NCI-H1105 (cell line): Measurements from ENCODE around the gene CLGN.

Source experiments
- DNase-seq: peaks from one replicate; lab custom pipeline; 2025; lab: John Stamatoyannopoulos, UW

Gene CLGN

DNA sequence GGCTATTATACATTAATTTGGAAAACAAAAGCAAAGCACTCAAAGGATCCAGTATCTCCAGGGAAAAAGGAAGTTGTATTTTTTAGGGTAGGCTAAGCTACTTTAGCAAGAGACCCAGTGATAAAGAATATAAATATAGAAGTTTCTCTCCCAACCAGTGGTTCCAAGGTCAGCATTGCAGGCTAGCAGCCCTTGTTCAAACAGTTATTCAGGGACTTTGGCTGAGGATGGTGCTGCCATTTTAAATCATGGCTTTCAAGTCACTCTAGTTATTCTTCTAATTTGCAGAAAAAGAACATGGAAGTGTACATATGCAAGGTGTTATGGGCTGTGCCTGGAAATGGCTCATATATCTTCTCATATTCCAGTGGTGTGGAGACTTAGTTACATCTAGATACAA, 44.7 kb downstream of the CLGN start:
- no peak for DNase-seq

DNA sequence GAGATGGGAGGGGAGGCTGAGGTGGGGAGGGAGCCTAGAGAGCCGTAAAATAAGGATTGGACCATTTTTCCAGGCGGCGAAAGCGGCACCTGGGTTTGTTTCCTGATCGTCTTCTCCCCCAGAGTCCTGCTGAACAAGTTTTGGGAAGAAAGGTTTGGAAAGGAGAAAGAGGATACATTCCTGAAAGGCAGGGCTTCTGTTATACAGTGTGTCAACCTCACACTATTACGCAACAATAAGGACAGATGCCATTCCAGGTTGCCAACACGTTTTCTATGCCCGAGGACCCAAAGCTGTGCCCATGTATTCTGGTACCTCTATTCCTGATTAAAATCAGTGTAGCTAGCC, 53.3 kb downstream of the CLGN start:
- no peak for DNase-seq

DNA sequence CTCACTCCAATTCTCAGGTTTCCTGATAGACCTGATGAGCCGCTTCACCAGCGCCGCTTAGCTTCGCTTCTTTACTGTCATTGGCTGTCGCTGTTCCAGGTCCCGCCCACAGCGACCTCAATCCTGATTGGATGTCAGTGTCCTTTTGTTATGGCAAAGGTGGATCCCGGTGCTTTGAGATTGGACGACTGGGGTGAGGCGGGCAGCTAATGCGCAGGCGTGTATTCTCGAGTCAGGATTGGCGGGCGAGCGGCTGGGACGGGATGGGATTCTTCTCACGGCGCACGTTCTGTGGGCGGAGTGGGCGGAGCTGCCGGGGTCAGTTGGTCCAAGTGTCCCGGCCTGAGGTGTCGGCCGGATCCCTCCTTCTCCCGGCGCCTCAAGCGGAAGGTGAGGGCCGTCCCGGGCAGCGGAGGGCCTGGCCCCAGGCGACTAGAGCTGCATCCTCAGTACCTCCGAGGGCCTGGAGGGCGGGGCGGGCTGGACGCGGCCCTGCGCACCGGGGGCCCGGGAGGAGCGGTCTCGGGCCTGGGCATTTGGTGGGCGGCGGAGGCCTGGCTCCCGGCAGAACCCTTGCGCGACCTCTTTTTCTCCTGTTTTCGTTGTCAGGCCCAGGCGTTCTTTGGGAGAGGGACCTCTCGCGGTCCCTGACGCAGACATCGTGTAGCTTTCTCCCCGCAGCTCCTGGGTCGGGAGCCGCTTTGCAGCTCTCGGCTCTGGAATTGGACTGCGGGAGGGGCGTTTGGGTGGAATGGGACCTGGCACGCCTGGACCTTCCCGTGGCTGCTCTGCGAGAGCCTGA, 53.9 kb downstream of the CLGN start, which contains the start of gene SCOC:
Gene SCOC (plus strand): TSS at position 319 of the 802 bp plus-strand sequence. CDS start 5,525 bp downstream, outside the sequence.
- peak; percentile 90 for DNase-seq

DNA sequence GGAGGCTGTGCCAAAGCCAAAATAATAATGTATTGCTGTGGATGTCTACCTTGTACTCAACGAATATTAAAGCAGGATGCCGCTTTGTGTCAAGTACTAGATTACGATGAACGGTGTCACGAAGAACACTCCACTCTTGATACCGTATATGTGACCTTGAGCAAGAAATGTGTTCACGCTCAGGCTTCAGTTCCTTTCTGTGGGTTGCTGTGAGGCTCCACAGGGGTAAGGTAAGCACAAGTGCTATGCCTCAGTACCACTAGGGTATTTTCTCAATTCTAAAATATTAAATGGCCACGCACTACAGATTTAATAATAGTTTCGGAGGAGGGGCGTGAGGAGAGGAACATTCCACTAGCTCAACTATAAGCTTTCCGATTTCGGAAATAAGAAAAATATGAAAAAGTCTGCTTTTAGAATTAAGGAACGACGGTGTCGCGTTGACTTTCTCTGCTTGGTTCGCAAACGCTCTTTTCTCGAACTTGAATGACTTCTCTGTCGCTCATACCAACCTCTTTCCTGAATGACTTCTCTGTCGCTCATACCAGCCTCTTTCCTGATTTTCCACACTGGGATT, 54.6 kb downstream of the CLGN start:
- no peak for DNase-seq

DNA sequence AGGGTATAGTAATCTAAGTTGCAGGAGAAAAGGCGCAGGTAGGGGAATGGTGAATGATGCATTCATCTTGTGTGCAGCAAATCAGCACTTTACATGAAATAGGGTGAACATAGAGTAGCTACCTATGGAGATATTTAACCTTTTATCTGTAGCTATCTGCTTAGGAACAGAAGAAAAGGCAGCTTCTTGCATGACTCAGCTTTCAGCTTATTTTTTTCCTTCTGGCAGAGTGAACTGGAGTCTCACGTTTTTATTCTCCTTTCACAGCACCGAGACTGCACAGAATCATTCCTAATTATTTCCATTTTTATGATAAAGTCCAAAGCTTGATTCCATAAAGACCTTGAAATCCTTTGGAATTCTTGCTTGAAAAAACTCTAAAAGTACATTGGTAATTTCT, 58.8 kb downstream of the CLGN start:
- DNase-seq: no peak

DNA sequence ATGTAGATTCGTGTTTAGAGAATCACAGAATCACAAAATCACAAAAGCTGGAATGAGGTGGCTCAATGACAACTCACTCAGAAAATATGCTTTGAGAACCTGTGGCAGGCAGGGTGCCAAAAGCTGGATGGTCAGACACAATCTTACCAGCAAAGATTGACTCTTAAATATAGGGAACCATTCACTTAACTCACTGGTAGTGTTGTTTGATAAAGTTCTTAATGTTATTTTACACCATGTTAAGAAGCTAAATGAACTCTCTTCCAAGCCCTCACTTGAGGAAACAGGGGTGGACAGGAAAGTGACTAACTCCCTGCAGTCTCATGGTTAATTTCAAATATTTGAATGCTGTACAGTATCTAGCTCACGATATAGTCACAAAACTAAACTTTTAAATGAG, 59.7 kb downstream of the CLGN start:
- no peak for DNase-seq

DNA sequence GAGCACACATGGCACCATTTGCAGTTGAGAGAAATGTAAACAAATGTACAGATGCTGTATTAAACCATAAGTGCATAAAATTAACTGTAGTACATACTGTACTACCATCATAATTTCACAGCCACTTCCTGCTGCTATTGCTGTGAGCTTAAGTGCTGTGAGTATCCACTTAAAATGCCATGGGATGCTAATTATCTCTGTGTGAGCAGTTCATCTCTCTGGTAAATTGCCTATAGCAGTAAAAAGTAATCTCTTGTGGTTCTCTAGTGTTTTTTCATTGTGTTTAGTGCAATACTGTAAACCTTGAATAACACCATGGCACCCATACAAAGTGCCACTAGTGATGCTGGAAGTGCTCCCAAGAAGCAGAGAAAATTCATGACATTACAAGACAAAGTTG, 63.9 kb downstream of the CLGN start:
- peak; percentile 33 for DNase-seq

DNA sequence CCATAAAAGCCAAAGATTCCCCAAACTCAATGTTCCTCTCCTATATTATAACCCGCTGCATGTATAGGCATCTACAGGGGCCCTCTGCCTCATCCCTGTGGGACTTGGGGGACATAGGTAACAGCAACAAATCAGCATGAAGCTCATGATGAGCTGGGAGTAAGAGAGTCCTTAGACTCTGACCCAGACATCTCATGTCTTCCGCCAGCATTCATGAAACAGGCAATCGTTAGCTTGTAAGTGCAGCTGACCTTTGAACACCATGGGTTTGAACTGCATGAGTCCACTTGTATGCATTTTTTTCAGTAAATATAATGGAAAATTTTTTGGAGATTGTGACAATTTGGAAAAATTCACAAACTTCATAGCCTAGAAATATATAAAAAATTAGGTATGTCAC, 64.4 kb downstream of the CLGN start:
- no peak for DNase-seq

DNA sequence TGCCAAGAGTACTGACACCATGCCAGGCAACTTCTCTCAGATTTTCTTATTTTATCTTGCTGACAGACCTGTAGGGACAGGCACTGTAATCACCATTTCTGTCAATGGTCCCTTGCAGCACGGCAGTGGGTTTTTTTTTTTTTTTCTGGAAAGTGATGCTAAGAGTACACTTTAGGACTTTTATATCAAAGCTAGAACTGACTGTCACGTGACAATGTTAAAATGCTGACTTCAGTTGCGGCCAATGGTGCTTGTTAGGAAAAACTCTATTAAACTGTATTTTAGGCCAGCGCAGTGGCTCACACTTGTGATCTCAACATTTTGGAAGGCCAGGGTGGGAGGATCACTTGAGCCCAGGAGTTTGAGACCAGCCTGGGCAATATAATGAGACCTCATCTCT, 66.3 kb downstream of the CLGN start:
- no peak for DNase-seq

DNA sequence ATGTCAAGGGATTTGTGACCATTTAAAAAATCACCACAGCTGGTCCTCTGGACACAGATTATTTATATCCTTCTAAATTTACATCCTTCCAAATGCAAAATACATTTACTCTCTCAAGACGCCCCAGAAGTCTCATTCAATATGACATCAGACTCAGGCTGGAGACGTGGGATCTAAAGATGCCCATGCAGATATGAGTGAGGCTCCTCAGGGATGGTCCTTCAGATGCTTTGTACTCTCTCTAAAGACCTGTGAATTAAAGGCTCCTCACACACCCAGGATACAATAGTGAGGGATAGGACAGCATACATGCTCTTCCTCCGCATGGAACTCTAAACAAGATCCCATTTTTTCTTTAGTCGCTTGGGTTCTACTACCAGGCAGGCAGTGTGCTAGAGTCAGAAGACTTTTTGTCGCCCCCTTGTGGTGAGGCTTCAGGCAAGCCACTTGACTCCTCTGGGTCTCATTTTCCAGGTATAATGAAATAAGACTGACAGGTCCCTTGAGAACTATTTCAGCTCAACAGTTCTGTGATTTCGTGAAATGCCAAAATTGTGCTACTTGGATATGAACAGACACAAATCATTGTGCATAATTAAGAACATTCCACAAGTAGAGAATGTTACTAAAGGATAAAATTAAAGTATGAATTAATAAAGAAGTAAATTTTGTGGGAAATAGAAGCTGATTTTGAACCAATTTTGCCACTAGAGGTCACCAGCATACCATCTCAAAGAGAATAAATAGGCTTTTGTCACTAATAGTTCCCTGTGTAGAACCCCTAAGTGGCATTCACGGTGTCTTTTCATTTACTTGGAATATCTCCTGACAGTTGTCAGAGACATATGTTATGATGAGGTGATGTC, 67.7 kb downstream of the CLGN start:
- peak; percentile 72 for DNase-seq

DNA sequence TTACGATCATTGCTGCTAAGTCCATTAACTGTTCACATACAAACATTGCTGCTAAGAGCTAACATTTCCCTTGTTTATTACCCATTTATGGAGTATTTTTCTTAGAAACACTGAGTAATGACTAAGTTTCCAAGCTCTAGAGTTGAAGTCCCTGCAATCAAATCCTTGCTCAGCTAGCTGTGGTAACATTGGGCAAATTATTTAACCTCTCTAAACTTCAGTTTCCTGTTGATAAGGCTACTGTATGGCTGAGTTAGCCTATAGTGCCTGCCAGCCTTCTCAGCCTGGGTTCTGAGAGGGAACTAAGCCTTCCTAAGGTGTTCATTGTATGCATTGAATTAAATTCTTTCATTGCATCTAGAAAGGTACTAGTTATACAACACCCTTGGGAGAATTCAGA, 69.2 kb downstream of the CLGN start:
- DNase-seq: no peak

DNA sequence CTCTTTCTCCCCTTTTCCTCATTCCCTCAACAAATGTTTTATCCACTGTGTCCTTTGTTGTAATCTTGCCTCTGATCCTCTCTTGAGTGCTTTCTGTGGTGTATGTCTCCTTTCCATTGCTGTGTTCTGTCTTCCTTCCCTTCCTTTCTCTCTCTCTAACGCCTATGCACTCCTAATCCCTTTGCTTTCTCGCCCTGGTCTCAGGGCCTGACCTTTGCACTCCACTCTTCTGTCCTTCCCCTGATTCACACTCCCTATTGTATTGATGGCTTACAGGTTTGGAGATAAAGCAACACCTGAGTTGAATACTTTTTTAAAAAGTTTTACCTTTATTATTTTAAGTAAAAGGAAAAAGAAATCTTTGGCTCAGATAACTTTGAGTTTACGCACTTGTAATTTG, 69.6 kb downstream of the CLGN start:
- no peak for DNase-seq

DNA sequence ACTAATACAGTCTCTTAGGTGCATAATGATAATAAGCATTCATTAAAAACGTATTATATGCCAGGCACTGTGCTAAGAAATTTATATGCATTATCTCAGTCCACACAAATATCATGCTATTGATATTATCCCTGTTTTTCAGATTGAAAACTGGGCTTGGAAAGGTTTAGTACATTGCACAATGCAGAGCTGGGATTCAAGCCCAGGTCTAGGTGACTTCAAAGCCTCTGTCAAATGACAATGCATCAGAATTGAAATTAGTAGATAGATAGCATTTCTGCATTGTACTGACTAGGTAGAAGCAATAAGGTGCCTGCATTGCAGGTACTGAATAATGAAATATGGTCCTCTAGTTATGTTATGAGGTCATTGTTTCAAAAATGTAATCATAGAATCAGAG, 72.2 kb downstream of the CLGN start:
- DNase-seq: no peak

DNA sequence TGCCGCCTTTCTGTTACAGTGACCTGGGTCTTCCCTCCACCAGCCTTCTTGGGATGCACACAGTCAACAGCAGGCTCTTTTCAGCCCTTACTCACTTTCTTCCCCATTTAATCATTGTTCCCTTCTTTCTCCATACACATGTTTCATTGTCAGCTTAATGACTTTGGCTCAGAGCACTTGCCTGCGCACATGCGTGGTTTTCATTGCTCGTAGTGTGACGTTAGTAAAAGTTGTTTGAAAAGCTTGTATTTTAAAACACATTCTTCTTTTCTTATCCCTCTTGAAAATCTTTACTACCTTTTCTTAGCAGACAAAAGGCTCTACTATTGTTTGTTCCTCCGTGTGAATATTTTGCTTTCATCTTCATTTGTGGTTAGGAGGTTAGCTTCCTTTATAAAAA, 73.7 kb downstream of the CLGN start:
- no peak for DNase-seq

DNA sequence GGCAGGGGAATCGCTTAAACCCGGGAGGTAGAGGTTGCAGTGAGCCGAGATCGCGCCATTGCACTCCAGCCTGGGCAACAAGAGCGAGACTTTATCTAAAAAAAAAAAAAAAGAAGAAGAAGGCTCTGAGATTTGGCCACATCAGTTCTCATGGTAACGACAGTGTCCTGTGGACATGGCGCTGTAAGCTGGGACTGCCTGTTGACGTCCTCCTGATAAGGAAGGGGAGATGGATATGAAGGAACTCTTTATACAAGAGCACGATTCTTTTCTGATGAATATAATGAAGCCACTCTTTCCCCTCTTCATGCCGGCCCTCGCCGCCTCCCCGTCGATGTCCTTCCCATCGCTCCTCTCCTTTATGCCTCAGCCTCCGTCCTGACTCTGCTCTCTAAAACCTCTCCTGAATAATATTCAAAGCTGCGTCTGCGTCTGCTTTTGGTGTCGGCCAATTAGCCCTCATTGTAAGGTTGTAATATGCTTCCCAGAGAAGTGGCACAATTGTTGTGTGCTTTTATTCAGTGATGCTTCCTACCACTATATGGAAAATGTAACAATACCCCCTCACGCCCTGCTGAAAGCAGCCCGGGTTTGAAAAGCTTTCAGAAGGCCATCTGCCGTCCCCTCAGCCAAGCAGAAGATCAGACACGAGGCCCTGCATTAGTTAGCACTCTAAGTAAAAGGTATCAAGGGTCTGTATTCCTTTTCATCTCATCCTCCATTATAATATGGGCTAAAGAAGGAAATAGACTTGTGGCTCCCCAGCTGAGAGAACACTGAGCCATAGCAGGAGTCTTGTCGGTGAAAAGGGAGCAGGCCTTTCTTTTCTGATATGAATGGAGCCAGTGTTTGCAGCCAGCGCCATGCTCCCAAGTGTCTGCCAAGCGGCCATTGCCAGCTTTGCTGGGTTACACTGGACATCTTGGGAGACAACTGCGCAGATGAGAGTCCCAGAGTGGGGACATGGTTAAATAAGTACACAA, 76.1 kb downstream of the CLGN start:
- no peak for DNase-seq

DNA sequence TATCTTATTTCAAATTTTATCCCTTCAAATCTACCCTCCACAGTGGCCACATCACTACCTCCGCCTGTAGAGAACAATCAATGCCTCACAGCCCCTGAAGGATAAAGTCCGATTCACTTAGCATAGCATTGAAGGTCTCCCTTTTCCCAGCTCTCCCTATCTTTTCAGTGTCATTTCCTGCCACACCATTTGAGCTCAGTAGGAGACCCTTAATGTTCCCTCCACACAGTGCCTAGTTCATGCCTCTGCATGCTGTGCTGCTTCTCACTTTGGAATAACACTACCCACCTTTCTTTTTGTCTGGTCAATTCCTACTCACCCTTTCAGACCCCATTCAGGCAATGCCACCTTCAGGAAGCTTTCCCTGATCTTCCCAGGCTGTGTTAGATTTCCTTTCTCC, 77.6 kb downstream of the CLGN start:
- DNase-seq: no peak

DNA sequence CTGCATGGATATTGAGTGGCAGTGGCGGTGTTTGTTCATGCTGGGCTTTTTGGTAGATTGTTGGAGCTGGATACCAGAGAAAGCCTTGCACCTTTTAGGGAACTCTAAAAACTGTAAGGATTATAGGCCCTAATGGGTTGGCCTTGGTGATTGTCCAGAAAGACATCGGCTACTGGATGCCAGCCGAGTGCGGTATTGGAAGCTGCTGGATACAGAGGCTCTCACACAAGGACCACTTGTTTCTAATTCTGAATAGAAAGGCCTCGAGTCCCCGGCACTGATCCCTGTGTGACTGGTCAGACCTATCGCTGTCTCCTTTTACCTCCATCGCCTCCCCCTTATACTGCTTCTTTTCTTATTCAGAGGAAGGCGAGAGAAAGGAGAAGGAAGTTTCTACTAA, 81.3 kb downstream of the CLGN start:
- no peak for DNase-seq

DNA sequence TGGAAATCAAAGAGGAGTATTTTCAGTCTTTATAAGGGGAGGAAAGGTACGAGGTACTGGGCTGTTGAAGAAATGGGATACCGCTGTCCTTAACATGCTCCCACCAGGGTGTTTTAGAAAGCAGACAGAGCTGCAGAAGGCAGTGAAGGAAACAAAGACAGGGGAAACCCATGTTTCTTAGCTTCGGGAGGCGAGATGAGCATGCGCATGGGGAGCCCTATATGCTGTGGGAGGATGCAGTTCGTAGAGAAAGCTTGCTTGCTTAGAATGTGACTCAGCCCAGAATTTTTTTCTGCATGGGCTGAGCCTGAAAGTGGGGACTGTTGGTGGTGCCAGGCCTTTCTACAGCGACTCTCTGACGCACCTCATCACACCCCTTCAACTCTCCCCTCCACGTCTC, 82.8 kb downstream of the CLGN start:
- DNase-seq: no peak

DNA sequence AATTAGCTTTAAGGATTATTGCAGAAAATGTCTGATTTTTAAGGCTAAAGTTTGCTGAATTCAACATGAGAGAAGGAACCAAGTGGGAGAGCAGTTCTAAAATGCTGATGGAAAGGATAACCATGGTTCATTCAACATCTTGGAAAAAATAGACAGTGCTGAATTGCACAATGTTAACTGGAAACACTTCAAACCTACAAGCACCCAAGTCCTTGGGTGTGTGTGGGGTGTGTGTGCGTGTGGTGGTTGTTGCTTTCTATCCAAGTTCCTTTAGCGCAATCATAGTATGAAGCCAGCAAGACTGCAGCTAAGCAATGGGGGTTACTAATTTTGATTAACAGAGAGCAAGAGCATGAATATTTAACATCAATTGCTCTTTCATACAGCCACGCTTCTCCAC, 83.3 kb downstream of the CLGN start:
- no peak for DNase-seq

DNA sequence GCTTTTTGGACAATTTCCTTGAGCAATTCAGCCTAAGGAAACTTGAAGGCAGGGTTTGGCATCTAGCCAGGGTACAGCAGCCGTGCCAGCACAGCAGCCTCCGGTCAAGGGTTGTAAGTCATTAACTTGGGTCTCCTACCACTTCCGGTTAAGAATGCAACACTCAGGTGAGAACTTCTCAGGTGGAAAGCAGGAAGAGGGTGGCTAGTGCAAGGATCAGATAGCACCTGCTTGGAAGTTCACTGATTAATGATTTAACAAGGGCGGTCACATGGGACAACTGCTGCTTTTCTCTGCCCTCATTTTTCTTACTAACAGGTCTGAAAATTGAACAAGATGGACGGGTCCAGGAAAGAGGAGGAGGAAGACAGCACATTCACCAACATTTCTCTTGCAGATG, 84.1 kb downstream of the CLGN start:
- DNase-seq: no peak

DNA sequence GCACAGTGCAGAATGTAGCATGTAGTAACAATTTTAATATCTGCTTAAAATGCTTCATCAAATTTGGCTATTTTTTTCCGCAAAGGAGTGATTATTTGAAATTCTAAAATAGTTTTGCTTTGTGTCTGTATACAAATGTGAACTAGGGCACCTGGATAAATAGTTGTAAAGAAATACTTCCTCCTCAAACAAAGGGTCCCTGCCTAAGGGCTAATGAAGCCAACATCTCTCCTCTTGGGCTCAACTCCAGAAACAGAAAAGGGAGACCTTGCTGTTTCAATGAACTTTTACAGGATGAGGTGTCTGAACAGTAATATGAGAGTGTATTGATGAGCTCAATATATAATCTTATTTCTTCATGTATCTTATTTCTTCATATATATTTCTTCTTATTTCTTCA, 84.8 kb downstream of the CLGN start:
- no peak for DNase-seq
